ENCODE measurements around the gene ICE1.

GRCh38 chr5:5487585-5488360 is 65.3 kb downstream of the ICE1 start:
- no peak for TF ChIP-seq SP1 (CRISPR knock-in tag; IDR thresholded peaks at IDR 0.05)
- no peak for TF ChIP-seq ZNF274 (IDR thresholded peaks at IDR 0.05; ENCODE audit: borderline replicate concordance, low read depth, low read length)
- no peak for TF ChIP-seq MAX (CRISPR knock-in tag; IDR thresholded peaks at IDR 0.05)
- TF ChIP-seq AFF4 (CRISPR knock-in tag; IDR thresholded peaks at IDR 0.05) = no peak
- TF ChIP-seq POLR2AphosphoS5 (IDR thresholded peaks at IDR 0.05; ENCODE audit: control insufficient read depth, insufficient read depth, low read depth, low read length) = no peak
- TF ChIP-seq E2F1 (CRISPR knock-in tag; IDR thresholded peaks at IDR 0.05) = no peak
- no peak for TF ChIP-seq ZNF354B (CRISPR knock-in tag; IDR thresholded peaks at IDR 0.05)
- no peak for TF ChIP-seq ZNF644 (tag; IDR thresholded peaks at IDR 0.05; ENCODE audit: low read depth)
- no peak for TF ChIP-seq ZBTB33 (CRISPR knock-in tag; IDR thresholded peaks at IDR 0.05)
- no peak for TF ChIP-seq ETS1 (conservative IDR thresholded peaks at IDR 0.05; ENCODE audit: control insufficient read depth, low read depth, low read length)
- no peak for TF ChIP-seq DPF2 (IDR thresholded peaks at IDR 0.05)
- no peak for TF ChIP-seq ZKSCAN8 (CRISPR knock-in tag; IDR thresholded peaks at IDR 0.05)
- no peak for TF ChIP-seq CREB3L1 (IDR thresholded peaks at IDR 0.05; ENCODE audit: borderline replicate concordance, low read depth)

Measured in K562 (cell line).